COLO829 (cell line): ENCODE measurements around the gene RAPGEF1.

ENCODE experiments used
- DNase-seq: peaks from one replicate; pipeline ENCODE4 v3.0.0; 2012; ENCODE audit warnings: low spot score

RAPGEF1 gene

DNA sequence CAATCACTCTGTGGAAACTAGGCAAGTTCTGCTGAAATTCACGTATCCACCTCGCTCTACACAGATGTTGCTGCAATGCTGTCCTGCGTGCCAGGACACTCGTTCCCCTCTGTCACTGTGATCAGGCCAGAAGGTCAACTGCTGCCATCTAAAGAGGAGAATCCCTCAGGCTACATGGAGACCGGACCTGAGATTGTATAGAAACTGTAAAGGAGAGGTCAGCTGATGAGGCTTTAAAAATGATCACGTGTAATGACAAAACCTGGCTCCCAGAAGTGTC lies 114.4 kb downstream of the RAPGEF1 start:
- DNase-seq: no peak

DNA sequence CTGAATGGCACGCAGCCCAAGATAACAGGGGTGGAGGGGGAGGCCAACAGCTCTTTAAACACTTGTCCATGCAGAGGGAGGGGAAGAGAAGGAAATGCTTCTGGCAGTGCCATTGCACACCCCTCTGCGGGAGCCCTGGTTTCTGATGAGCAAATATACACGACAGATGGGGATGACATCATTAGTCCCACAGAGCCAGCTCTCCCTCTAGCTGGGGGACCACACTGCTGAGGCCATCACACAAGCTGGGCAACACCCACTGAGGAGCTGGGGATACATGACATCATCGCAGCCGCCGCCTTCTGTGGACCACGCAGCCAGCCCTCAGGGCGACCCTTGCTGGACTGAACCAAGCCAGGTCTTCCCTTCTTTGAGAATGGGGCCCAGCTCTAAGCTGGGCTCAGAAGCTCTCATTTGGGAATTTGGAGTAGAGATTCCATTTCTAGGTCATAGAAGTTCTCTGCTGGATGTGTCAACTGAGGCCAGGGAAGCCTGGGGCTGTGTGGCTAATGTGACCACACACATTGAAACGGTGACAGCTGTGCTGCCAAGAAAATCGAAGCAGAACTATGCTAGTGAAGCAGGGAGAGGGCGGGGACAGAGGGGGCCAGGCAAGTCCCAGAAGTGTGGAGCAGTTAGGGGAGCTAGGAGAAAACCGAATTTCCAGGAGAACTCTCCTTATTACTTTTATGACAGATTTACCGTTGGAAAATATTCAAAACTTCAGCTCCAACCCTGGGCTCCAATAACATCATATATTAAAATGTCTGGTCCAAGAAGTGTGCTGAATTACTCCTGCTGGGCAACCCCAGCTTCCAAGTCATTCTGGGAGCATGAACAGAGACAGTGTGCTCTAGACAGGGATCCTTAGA lies 115.0 kb downstream of the RAPGEF1 start:
- no peak for DNase-seq

DNA sequence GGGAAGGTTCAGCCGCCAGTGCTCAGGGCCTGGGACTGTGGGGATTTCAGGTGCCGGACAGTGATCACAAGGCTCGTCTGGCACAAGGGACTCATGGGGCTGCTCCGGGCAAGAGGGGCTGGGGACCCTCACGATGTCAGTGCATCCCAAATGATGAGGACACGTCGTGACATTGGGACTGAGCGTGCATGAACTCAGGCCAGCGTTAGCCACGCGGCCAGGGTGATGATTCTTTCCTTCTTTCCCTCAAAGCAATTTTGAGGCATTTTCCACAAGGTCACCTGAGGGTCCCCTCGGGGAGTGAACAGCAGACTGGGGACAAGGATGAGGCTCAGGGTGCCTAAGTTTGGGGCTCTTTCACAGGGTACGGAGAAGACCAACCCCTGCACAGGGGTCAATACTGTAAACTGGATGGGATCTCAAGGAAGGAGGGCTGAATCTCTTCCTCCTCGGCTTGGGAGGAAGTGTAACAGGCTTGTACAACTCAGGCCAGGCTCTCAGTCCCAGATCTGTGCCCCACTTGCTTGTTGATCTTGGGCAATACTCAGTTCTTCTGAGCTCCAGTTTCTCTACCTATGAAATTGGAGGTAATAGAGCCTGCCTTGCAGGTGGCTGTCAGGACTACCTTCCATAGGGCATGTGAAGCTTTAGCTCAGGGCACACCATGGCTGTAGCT lies 116.1 kb downstream of the RAPGEF1 start:
- DNase-seq: no peak

DNA sequence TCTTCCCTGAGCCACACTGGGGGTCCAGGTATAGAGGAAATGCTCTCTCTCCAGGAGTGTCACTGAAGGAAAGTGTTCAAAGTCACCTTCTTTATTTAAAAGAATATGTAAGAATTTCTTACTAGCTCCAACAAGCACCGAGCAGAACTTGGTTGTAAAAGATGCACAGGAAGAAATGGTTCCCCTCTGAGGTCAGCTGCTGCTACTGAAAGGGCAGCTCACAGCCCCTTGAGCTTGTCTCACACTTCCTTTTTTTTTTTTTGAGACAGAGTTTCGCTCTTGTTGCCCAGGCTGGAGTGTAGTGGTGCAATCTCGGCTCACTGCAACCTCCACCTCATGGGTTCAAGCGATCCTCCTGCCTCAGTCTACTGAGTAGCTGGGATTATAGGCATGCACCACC lies 117.4 kb downstream of the RAPGEF1 start:
- DNase-seq: no peak

DNA sequence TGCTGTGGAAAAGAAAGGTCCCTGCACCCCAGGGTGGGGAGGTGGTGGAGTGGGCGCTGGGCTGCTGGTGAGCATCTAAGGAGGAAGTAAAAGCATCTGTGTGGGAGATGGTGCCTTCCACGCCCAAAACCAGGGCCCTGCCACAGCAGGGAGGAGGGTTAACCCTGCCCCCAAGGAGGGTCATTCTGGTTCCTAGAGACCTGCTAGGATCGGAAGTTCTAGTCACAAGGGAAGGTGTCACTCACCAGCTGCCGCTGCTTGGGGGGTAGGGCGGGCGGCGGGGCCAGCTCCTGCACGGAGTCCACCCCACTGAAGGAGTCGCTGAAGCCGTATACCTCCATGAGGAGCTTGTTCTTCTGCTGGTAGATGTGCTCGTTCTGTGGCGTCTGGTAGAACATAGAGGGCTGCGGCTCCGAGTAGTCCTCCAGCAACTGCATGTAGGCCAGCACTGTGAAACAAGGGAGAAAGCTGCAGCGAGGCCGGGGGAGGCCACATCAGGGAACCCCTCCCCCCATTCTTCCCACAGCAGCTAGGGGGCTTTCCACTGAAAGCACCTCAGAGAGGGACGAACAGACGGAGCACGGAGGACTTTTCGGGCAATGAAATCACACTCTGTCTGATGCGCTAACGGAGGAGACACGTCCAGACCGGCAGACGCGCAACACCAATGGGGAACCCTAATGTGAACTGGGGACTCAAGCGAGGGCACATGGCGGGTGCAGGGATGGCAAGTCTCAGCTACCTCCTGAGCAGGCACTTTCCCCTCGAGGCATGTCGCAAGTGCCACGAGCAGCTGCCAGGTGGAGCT lies 118.1 kb downstream of the RAPGEF1 start:
- no peak for DNase-seq

GRCh38 chr9:131620764-131621520 lies 118.9 kb downstream of the RAPGEF1 start:
- no peak for DNase-seq

- no peak for DNase-seq
Measured at GRCh38 chr9:131619680-131620079, 120.2 kb downstream of the RAPGEF1 start.

- DNase-seq: no peak
Measured at GRCh38 chr9:131618785-131619184, 121.1 kb downstream of the RAPGEF1 start.

DNA sequence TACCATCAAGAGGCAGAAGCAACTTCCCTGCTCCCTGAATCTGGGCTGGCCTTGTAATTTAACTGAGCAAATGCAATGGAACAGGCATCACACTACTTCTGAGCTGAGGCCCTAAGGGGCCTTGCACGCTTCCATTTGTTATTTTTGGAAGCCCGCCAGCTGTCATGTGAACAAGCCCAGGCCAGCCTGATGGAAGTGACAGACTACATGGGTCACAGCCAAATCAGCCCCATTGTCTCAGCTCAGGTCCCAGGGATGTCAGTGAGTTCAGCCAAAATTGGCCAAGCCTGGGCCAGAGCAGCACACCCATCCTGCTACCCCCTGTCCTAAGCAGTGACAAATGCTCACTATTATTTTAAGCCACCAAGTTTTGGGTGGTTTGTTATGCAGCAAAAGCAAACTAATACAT lies 121.8 kb downstream of the RAPGEF1 start:
- DNase-seq: no peak

GRCh38 chr9:131617611-131618010 lies 122.3 kb downstream of the RAPGEF1 start:
- no peak for DNase-seq

GRCh38 chr9:131616983-131617604 lies 122.8 kb downstream of the RAPGEF1 start:
- DNase-seq: no peak

DNA sequence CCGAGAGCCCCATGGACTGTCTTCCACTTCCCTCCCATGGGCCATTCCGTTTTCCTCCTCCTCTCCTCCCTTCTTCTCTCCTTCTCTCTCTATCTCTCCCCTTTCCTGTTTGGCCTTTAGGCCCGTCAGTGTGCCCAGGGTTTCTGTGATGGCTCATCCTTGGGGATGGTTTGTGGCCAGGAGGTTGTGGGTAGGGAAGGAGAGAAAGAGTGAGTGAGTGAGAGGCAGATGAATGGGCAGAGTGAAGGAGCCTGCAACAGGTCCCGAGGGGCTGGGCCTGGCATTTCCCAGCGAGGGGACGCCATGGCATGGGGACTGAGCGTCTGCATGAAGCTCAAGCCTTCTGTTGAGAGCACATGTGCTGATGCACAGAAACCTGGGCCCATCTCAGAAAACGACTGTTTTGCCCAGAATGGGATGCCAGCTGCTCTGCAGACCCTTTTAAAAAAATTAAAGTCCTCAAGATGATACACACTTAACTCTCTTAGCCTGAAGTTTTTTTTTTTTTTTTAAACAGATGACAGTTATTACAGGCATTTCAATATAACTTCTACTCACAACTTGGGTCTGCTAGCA lies 125.4 kb downstream of the RAPGEF1 start:
- no peak for DNase-seq

DNA sequence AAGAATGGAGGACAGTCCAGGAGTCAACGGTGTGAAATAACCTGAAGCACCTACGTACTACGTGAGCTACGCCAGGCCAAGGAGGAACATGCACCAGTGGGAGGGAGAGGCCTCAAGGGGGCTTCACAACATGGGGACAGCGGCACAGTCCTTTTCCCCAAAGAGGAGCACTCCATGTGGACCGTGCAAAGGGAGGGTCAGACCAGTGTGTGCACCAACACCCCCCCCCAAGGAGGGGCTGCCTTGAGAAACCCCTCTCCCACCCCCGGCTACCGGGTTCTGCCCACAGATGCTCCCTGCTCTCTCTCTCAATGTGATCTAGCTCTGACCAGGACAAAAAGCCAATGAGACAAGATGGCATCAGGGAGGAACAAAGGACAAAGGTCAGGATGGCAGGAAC lies 126.0 kb downstream of the RAPGEF1 start:
- no peak for DNase-seq

DNA sequence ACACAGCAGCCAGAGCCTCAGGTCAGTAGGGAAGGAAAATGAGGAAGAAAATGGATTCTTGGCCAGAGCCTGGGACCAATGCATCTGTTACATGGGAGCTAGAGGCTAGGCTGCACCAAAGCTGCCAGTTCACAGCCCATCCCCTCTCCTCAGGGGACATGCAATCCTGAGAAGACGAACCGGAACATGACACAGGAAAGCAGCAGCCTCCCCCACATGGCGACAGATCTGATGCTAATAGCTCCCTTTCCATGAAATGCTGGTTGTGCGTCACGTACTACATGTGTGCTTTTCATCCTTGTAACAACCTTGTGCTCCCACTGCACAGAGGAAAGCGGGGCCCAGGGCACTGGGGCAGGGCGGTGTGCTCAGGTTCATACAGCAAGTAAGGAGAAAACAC lies 127.0 kb downstream of the RAPGEF1 start:
- no peak for DNase-seq

DNA sequence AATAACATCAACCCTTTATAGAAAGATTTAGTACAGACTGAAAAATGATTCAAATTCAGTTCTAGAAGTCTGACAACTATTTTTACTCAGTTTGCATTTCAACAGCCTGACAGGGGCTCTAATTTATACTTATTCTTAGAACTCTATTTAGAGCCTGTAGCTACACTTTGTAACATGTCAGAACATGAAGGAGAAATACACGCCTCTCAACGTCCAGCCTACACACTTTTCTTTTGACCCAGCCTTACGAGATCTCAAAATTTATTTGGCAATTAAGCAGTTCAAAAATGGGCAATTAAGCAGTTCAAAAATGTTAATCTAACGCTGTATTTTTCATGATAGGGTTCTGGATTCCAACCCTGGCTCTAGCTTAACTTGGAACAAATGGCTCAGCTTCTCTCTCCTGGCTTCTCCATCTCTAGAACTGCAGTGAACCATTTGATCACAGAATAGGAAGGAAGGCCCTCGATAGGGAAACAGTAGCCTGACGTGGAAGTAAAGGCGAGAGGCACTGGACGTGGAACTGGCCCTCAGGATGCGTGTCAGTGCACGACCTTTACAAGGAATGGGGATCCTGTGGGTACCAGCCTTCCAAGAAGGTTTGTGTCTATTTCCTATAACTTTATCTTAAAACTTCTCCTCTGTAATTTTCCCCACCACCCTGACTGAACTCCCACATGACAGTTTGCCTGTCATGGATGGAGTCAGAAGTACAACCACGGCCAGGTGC lies 128.1 kb downstream of the RAPGEF1 start:
- DNase-seq: no peak

DNA sequence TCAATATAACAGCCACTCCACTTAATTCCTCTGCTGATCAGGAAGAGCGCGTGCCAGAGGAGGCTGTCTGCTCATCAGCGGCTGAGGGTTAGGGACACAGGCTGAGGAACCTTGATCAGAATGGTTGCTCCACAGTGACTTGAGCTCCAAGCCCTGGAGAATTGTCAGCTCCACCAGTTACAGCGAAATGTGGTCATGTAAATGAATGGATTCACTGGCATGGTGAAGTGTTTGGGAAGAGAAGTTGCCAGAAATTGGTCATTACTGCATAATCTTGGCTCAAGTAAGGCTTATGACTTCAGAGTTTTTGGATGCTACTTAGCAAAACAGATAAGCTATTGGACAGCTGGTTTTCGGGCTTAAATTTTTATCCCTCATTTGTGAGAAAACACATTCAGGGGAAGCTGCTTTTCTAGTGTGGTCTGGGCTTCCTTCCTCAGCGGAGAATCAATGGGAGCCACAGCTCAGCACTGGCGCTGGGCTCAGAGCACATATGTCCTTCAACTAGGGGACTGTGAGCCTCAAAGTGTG lies 129.6 kb downstream of the RAPGEF1 start:
- no peak for DNase-seq

GRCh38 chr9:131609099-131609830 lies 130.6 kb downstream of the RAPGEF1 start:
- peak; percentile 37 for DNase-seq

DNA sequence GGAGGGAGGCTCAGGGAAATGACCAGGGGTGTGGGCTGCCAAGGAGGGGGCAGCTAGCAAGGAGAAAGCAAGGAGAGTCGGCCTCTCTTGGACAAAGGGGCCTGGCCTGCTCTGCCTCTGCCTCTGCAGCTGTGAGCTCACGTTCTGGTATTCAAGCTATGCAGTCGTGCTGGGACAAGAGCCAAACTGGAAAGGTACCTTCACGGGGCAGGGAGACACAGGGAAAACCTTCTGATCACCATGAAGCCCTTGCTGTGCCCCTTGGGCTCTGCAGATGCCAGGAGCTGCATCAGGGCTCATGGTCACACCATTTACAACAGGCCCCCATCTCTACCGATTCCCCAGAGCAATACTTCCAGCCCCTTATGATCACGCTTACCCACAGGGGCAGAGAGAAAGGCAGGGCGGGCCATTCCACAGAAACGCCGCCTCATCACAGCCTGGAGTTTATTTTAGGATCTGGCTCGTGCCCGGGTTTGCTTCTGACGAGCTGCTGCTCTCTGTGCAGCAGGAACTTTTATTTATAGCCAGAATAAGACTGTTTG lies 131.3 kb downstream of the RAPGEF1 start:
- peak; percentile 26 for DNase-seq

- DNase-seq: no peak
Measured at GRCh38 chr9:131607591-131607990, 132.3 kb downstream of the RAPGEF1 start.
